IMR-90 (cell line): Measurements from ENCODE around the gene RARRES1.

Source experiments
- BHLHE40 ChIP-seq: fragments of 150-350 bp; IDR thresholded peaks from 2 replicates; pipeline ENCODE4 v1.6.1; 2016; ENCODE audit warnings: mild to moderate bottlenecking, low read depth, low read length
- CEBPB ChIP-seq: IDR thresholded peaks from 2 replicates; pipeline ENCODE4 v1.6.1; 2012; ENCODE audit warnings: low read depth, low read length, improper control_type of control experiment
- CHD1 ChIP-seq: IDR thresholded peaks from 2 replicates; pipeline ENCODE4 v1.6.1; 2012; ENCODE audit warnings: low read depth, low read length, improper control_type of control experiment
- CTCF ChIP-seq: conservative IDR thresholded peaks from 2 replicates; pipeline ENCODE4 v1.5.1; 2012; ENCODE audit warnings: mild to moderate bottlenecking, low read depth, low read length, improper control_type of control experiment
- FOS ChIP-seq: fragments of 150-350 bp; IDR thresholded peaks from 2 replicates; pipeline ENCODE4 v1.6.1; 2016; ENCODE audit warnings: low read depth, low read length
- MAZ ChIP-seq: IDR thresholded peaks from 2 replicates; pipeline ENCODE4 v1.6.1; 2012; ENCODE audit warnings: low read depth, mild to moderate bottlenecking, low read length, improper control_type of control experiment, moderate library complexity, borderline replicate concordance
- MXI1 ChIP-seq: IDR thresholded peaks from 2 replicates; pipeline ENCODE4 v1.6.1; 2012; ENCODE audit warnings: low read depth, mild to moderate bottlenecking, low read length, moderate library complexity, borderline replicate concordance
- NFE2L2 ChIP-seq: fragments of 150-350 bp; IDR thresholded peaks from 2 replicates; pipeline ENCODE4 v1.6.1; 2016; ENCODE audit warnings: low read depth, mild to moderate bottlenecking, low read length
- POLR2A ChIP-seq: IDR thresholded peaks from 2 replicates; pipeline ENCODE4 v1.6.1; 2012; ENCODE audit warnings: mild to moderate bottlenecking, low read depth, low read length
- RCOR1 ChIP-seq: IDR thresholded peaks from 2 replicates; pipeline ENCODE4 v1.6.1; 2012; ENCODE audit warnings: mild to moderate bottlenecking, low read length, improper control_type of control experiment; ENCODE audit not compliant: insufficient replicate concordance
- RFX5 ChIP-seq: IDR thresholded peaks from 2 replicates; pipeline ENCODE4 v1.8.0; 2012; ENCODE audit warnings: low read depth, mild to moderate bottlenecking, low read length, moderate library complexity
- SMC3 ChIP-seq: fragments of 150-350 bp; IDR thresholded peaks from 2 replicates; pipeline ENCODE4 v1.6.1; 2016; ENCODE audit warnings: low read depth, mild to moderate bottlenecking, antibody characterized with exemption, low read length, moderate library complexity
- USF2 ChIP-seq: fragments of 150-350 bp; IDR thresholded peaks from 2 replicates; pipeline ENCODE4 v1.6.1; 2017; ENCODE audit warnings: mild to moderate bottlenecking, antibody characterized with exemption, low read length, low read depth

GRCh38 chr3:158755421-158755820 is 23.2 kb upstream of the RARRES1 start:
- TF ChIP-seq CTCF (no peak), POLR2A (no peak), CHD1 (no peak), MXI1 (no peak), USF2 (no peak), CEBPB (no peak), MAZ (no peak), RCOR1 (no peak), SMC3 (no peak), BHLHE40 (no peak), RFX5 (no peak), FOS (no peak), NFE2L2 (no peak)
